Upper lobe of right lung (tissue), 1 donor: ENCODE data around the gene NDUFA11. TPM values are rescaled to one million over a fixed set of nuclear protein-coding genes. Genes with fewer than 3 reads are reported as not detected.
A peak's percentile ranks its signal among the peaks of the same experiment; 100 is the strongest.
"Not testable (repeated sequence)": the region's sequence is repeated elsewhere in the genome, so short reads cannot be mapped to it uniquely, and the experiment has no call there.

Experiments used
- ATAC-seq: fragments of 200-7000 bp; cut with Tn5 transposase; one replicate; pipeline ENCODE4 v1.9.1; 2020; ENCODE audit warnings: mild to moderate bottlenecking, moderate library complexity
- DNase-seq: peaks from one replicate; pipeline ENCODE4 v3.0.0-alpha.2; 2020
- H3K27ac ChIP-seq: fragments of 200-600 bp; one replicate; pipeline ENCODE4 v1.8.0; 2022
- H3K27me3 ChIP-seq: fragments of 200-600 bp; one replicate; pipeline ENCODE4 v1.8.0; 2022; ENCODE audit warnings: mild to moderate bottlenecking
- H3K36me3 ChIP-seq: fragments of 200-600 bp; one replicate; pipeline ENCODE4 v1.8.0; 2022
- H3K4me1 ChIP-seq: fragments of 200-600 bp; one replicate; pipeline ENCODE4 v1.8.0; 2022
- H3K4me3 ChIP-seq: fragments of 200-600 bp; one replicate; pipeline ENCODE4 v1.8.0; 2022; ENCODE audit warnings: mild to moderate bottlenecking
- H3K9me3 ChIP-seq: fragments of 200-600 bp; one replicate; pipeline ENCODE4 v1.8.0; 2022
- CTCF ChIP-seq: fragments of 200-600 bp; IDR thresholded peaks from one replicate; pipeline ENCODE4 v1.8.0; 2022; ENCODE audit warnings: antibody characterized with exemption
- intact Hi-C: fragments of 100-400 bp; cut with DNase I; formaldehyde crosslinking; loops from one replicate; pipeline ENCODE4 v1.11.0; 2022
- total RNA-seq: library from RNA; stranded (reverse); fragmentation: NEBNext Ultra II Directional; extraction: Animal tissue kit (Norgen Biotek cat#: 25700); gene quantifications from one replicate; pipeline ENCODE4 v1.2.1, GENCODE V29; 2021
- donor health status: DM: no; HTN: yes; CAD: no; lungs with severe emphysema.

Gene NDUFA11
- total RNA-seq, 1 donor from 2014 or later: 134 TPM

GRCh38 chr19:5850189-5850588 lies 53.4 kb downstream of the NDUFA11 start:
- DNase-seq (no peak), ATAC-seq (peak; percentile 16)
- intact Hi-C loops: no loop called here
- peak overlapping the region; percentile 21 for H3K4me3 ChIP-seq
- H3K9me3 ChIP-seq: no peaks in the 10 kb centered on the region
- H3K36me3 ChIP-seq: no peaks in the 10 kb centered on the region
- no peaks in the 10 kb centered on the region for H3K4me1 ChIP-seq
- H3K27ac ChIP-seq: no peak overlapping the region
- TF ChIP-seq CTCF: no peak
- no peaks in the 10 kb centered on the region for H3K27me3 ChIP-seq

- H3K9me3 ChIP-seq, H3K36me3 ChIP-seq, ATAC-seq, intact Hi-C loops, DNase-seq, H3K27me3 ChIP-seq, H3K4me3 ChIP-seq, H3K27ac ChIP-seq, H3K4me1 ChIP-seq: not testable (repeated sequence)
Measured at GRCh38 chr19:5848621-5849020, 55.0 kb downstream of the NDUFA11 start.

GRCh38 chr19:5847846-5848245 lies 55.7 kb downstream of the NDUFA11 start:
- H3K4me1 ChIP-seq, DNase-seq, H3K27me3 ChIP-seq, H3K27ac ChIP-seq, H3K4me3 ChIP-seq, H3K9me3 ChIP-seq, H3K36me3 ChIP-seq, intact Hi-C loops, ATAC-seq: not testable (repeated sequence)

Other genes with a start within 250 kb of the NDUFA11 start
- gene MICOS13, start 223.3 kb downstream of the NDUFA11 start, total RNA-seq: 48.3 TPM
- 6.6 TPM for gene HSD11B1L, start 222.8 kb downstream of the NDUFA11 start, total RNA-seq
- gene RPL36, start 213.5 kb downstream of the NDUFA11 start, total RNA-seq: 564 TPM
- 79.1 TPM for gene LONP1, start 183.6 kb downstream of the NDUFA11 start, total RNA-seq
- not detected for gene CATSPERD, start 183.2 kb downstream of the NDUFA11 start, total RNA-seq
- gene PRR22, start 119.0 kb downstream of the NDUFA11 start, total RNA-seq: 2.0 TPM
- 26.8 TPM for gene DUS3L, start 112.6 kb downstream of the NDUFA11 start, total RNA-seq
- gene NRTN, start 98.7 kb downstream of the NDUFA11 start, total RNA-seq: 2.1 TPM
- gene FUT6, start 64.1 kb downstream of the NDUFA11 start, total RNA-seq: 2.7 TPM
- gene FUT3, start 52.3 kb downstream of the NDUFA11 start, total RNA-seq: 17.3 TPM
- gene FUT5, start 33.2 kb downstream of the NDUFA11 start, total RNA-seq: not detected
- gene VMAC, start 1.1 kb upstream of the NDUFA11 start, total RNA-seq: 6.8 TPM
- gene CAPS, start 10.5 kb upstream of the NDUFA11 start, total RNA-seq: 12.5 TPM
- 65.5 TPM for gene RANBP3, start 74.3 kb upstream of the NDUFA11 start, total RNA-seq
- gene RFX2, start 206.7 kb upstream of the NDUFA11 start, total RNA-seq: 11.7 TPM
- not detected for gene ACSBG2, start 231.9 kb upstream of the NDUFA11 start, total RNA-seq